WTC11 (cell line): ENCODE measurements around the gene TWIST2.

Experiments used
- CBFB ChIP-seq: sonication (generic); formaldehyde crosslinking; IDR thresholded peaks from 2 replicates; pipeline ENCODE4 v1.8.1; 2022; ENCODE audit warnings: mild to moderate bottlenecking, low read depth, missing genetic modification reagents
- CREB1 ChIP-seq: sonication (generic); formaldehyde crosslinking; IDR thresholded peaks from 2 replicates; pipeline ENCODE4 v1.8.0; 2023; ENCODE audit warnings: mild to moderate bottlenecking, missing genetic modification reagents
- CREM ChIP-seq: sonication (generic); formaldehyde crosslinking; IDR thresholded peaks from 2 replicates; pipeline ENCODE4 v1.8.1; 2022; ENCODE audit warnings: mild to moderate bottlenecking, missing genetic modification reagents, moderate library complexity
- CTCF ChIP-seq: fragments of 200-600 bp; IDR thresholded peaks from 2 replicates; pipeline ENCODE4 v1.8.0; 2022; ENCODE audit warnings: antibody characterized with exemption
- ETV6 ChIP-seq: sonication (generic); formaldehyde crosslinking; IDR thresholded peaks from 2 replicates; pipeline ENCODE4 v1.8.1; 2022; ENCODE audit warnings: mild to moderate bottlenecking, missing genetic modification reagents
- JUN ChIP-seq: sonication (generic); formaldehyde crosslinking; IDR thresholded peaks from 2 replicates; pipeline ENCODE4 v1.8.0; 2023; ENCODE audit warnings: mild to moderate bottlenecking, missing genetic modification reagents
- MAX ChIP-seq: sonication (generic); formaldehyde crosslinking; IDR thresholded peaks from 2 replicates; pipeline ENCODE4 v1.8.0; 2022; ENCODE audit warnings: mild to moderate bottlenecking, missing genetic modification reagents
- NFYB ChIP-seq: sonication (generic); formaldehyde crosslinking; conservative IDR thresholded peaks from 2 replicates; pipeline ENCODE4 v1.8.0; 2022; ENCODE audit warnings: low read depth, missing genetic modification reagents
- RELA ChIP-seq: sonication (generic); formaldehyde crosslinking; IDR thresholded peaks from 2 replicates; pipeline ENCODE4 v1.8.1; 2022; ENCODE audit warnings: missing genetic modification reagents, mild to moderate bottlenecking, borderline replicate concordance
- SP1 ChIP-seq: sonication (generic); formaldehyde crosslinking; conservative IDR thresholded peaks from 2 replicates; pipeline ENCODE4 v1.8.1; 2022; ENCODE audit warnings: missing genetic modification reagents
- ZNF281 ChIP-seq: sonication (generic); formaldehyde crosslinking; IDR thresholded peaks from 2 replicates; pipeline ENCODE4 v1.8.0; 2023; ENCODE audit warnings: mild to moderate bottlenecking, missing genetic modification reagents

GRCh38 chr2:238834982-238835381 lies 12.9 kb upstream of the TWIST2 start:
- TF ChIP-seq CTCF (no peak), JUN (CRISPR knock-in tag) (no peak), NFYB (CRISPR knock-in tag) (no peak), ZNF281 (CRISPR knock-in tag) (no peak), MAX (no peak), CREB1 (CRISPR knock-in tag) (no peak), SP1 (CRISPR knock-in tag) (no peak), ETV6 (CRISPR knock-in tag) (no peak), RELA (CRISPR knock-in tag) (no peak), CBFB (CRISPR knock-in tag) (no peak), CREM (CRISPR knock-in tag) (no peak)
